Midbrain (tissue), 1 donor: ENCODE data around the gene SLC24A4.

ENCODE experiments used
- DNase-seq: peaks from one replicate; lab custom pipeline; 2025; lab: John Stamatoyannopoulos, UW

Gene SLC24A4

GRCh38 chr14:92500491-92500941, 177.6 kb downstream of the SLC24A4 start:
- DNase-seq: peak; percentile 60

GRCh38 chr14:92501891-92502351, 179.0 kb downstream of the SLC24A4 start:
- no peak for DNase-seq

- no peak for DNase-seq
Observed at GRCh38 chr14:92502541-92503286, 179.7 kb downstream of the SLC24A4 start.

- DNase-seq: no peak
Observed at GRCh38 chr14:92503756-92504491, 181.0 kb downstream of the SLC24A4 start.

- no peak for DNase-seq
Observed at GRCh38 chr14:92505826-92506225, 182.9 kb downstream of the SLC24A4 start.

- DNase-seq: no peak
Observed at GRCh38 chr14:92506231-92506630, 183.3 kb downstream of the SLC24A4 start.

GRCh38 chr14:92507174-92507768, 184.3 kb downstream of the SLC24A4 start:
- DNase-seq: peak; percentile 24

GRCh38 chr14:92510972-92511371, 188.0 kb downstream of the SLC24A4 start:
- DNase-seq: no peak

GRCh38 chr14:92511453-92512238, 188.7 kb downstream of the SLC24A4 start:
- no peak for DNase-seq

- no peak for DNase-seq
Observed at GRCh38 chr14:92512807-92513203, 189.8 kb downstream of the SLC24A4 start.

- peak; percentile 20 for DNase-seq
Observed at GRCh38 chr14:92513204-92513965, 190.4 kb downstream of the SLC24A4 start, which contains the start of gene RIN3. TSS of gene RIN3 (plus strand) at chr14:92513781. CDS start at chr14:92513933, 152 bp downstream.

GRCh38 chr14:92513966-92514843, 191.2 kb downstream of the SLC24A4 start:
- no peak for DNase-seq

- no peak for DNase-seq
Observed at GRCh38 chr14:92514844-92515514, 192.0 kb downstream of the SLC24A4 start.

GRCh38 chr14:92515546-92516343, 192.8 kb downstream of the SLC24A4 start:
- peak; percentile 11 for DNase-seq

GRCh38 chr14:92516344-92516965, 193.5 kb downstream of the SLC24A4 start:
- no peak for DNase-seq

- no peak for DNase-seq
Observed at GRCh38 chr14:92516966-92517506, 194.1 kb downstream of the SLC24A4 start.

GRCh38 chr14:92517761-92518160, 194.8 kb downstream of the SLC24A4 start:
- no peak for DNase-seq
